Renal cortical epithelial cell (primary cell): ENCODE results near the gene KCNH6. TPM values are rescaled to one million over a fixed set of nuclear protein-coding genes. Genes with fewer than 3 reads are reported as not detected.

ENCODE experiments used
- total RNA-seq: library from RNA; depleted of rRNA; stranded (reverse); fragments of >200 nt; gene quantifications from 2 replicates; pipeline ENCODE4 v1.2.3, GENCODE V29; 2014

KCNH6 gene
- total RNA-seq, 1 donor from 2014 or later, result 0.05 TPM

Other genes with a start within 250 kb of the KCNH6 start
- 24.1 and 29.0 TPM in 2 replicates for gene CYB561, start 77.1 kb upstream of the KCNH6 start, total RNA-seq
- 0.52 and 0.55 TPM in 2 replicates for gene ACE, start 46.3 kb upstream of the KCNH6 start, total RNA-seq
- gene DCAF7, start 27.1 kb downstream of the KCNH6 start, total RNA-seq, result 18.4 and 53.2 TPM in 2 replicates
- 15.4 and 22.2 TPM in 2 replicates for gene TACO1, start 77.5 kb downstream of the KCNH6 start, total RNA-seq
- 12.0 and 23.2 TPM in 2 replicates for gene MAP3K3, start 99.1 kb downstream of the KCNH6 start, total RNA-seq
- 21.9 and 26.7 TPM in 2 replicates for gene LIMD2, start 176.8 kb downstream of the KCNH6 start, total RNA-seq
- gene STRADA, start 218.4 kb downstream of the KCNH6 start, total RNA-seq, result 10.6 and 25.9 TPM in 2 replicates